ENCODE measurements around the gene RASL12.
"Not testable (repeated sequence)": the region's sequence is repeated elsewhere in the genome, so short reads cannot be mapped to it uniquely, and the experiment has no call there.

Gene RASL12

GRCh38 chr15:65067645-65068402, at the start of gene RASL12:
TSS of gene RASL12 (minus strand) at chr15:65067991. CDS start at chr15:65067835, 156 bp downstream.
- DNase-seq (ENCODE audit: low read depth in 3 of 3), result no peak

GRCh38 chr15:65115542-65115941, 47.8 kb upstream of the RASL12 start:
- DNase-seq (ENCODE audit: low read depth in 3 of 3), result no peak

- DNase-seq (ENCODE audit: low read depth in 3 of 3), result no peak
Measured at GRCh38 chr15:65115086-65115485, 47.3 kb upstream of the RASL12 start, which contains the start of gene UBAP1L. TSS of gene UBAP1L (minus strand) at chr15:65115200. CDS start at chr15:65106215, 8,985 bp downstream.

- DNase-seq (ENCODE audit: low read depth in 3 of 3), result no peak
Measured at GRCh38 chr15:65110676-65111292, 43.0 kb upstream of the RASL12 start.

GRCh38 chr15:65106011-65106590, 38.3 kb upstream of the RASL12 start:
- DNase-seq (ENCODE audit: low read depth in 3 of 3), result no peak

- no peak for DNase-seq (ENCODE audit: low read depth in 3 of 3)
Measured at GRCh38 chr15:65105038-65105437, 37.2 kb upstream of the RASL12 start.

GRCh38 chr15:65102912-65103311, 35.1 kb upstream of the RASL12 start:
- DNase-seq (ENCODE audit: low read depth in 3 of 3), result no peak

- DNase-seq (ENCODE audit: low read depth in 3 of 3), result no peak
Measured at GRCh38 chr15:65101891-65102708, 34.3 kb upstream of the RASL12 start.

- peak; percentile 21 to 61 (median 53) for DNase-seq (ENCODE audit: low read depth in 3 of 3)
Measured at GRCh38 chr15:65101411-65101890, 33.7 kb upstream of the RASL12 start.

- DNase-seq (ENCODE audit: low read depth in 3 of 3), result no peak
Measured at GRCh38 chr15:65100442-65100841, 32.7 kb upstream of the RASL12 start.

GRCh38 chr15:65099801-65100200, 32.0 kb upstream of the RASL12 start:
- DNase-seq (ENCODE audit: low read depth in 3 of 3), result not testable (repeated sequence)

GRCh38 chr15:65099336-65099735, 31.5 kb upstream of the RASL12 start:
- no peak for DNase-seq (ENCODE audit: low read depth in 3 of 3)

- DNase-seq (ENCODE audit: low read depth in 3 of 3), result no peak
Measured at GRCh38 chr15:65097651-65098263, 30.0 kb upstream of the RASL12 start.

GRCh38 chr15:65096481-65097385, 28.9 kb upstream of the RASL12 start:
- no peak for DNase-seq (ENCODE audit: low read depth in 3 of 3)

- DNase-seq (ENCODE audit: low read depth in 3 of 3), result no peak
Measured at GRCh38 chr15:65095747-65096104, 27.9 kb upstream of the RASL12 start.

- no peak for DNase-seq (ENCODE audit: low read depth in 3 of 3)
Measured at GRCh38 chr15:65095011-65095746, 27.4 kb upstream of the RASL12 start.

- DNase-seq (ENCODE audit: low read depth in 3 of 3), result no peak
Measured at GRCh38 chr15:65094294-65094995, 26.7 kb upstream of the RASL12 start.

- DNase-seq (ENCODE audit: low read depth in 3 of 3), result not testable (repeated sequence)
Measured at GRCh38 chr15:65093793-65094170, 26.0 kb upstream of the RASL12 start.
